Thyroid gland (tissue), 4 donors: ENCODE measurements around the gene DCHS1. TPM values are rescaled to one million over a fixed set of nuclear protein-coding genes. Genes with fewer than 3 reads are reported as not detected.
A peak's percentile ranks its signal among the peaks of the same experiment; 100 is the strongest.
"Not testable (repeated sequence)": the region's sequence is repeated elsewhere in the genome, so short reads cannot be mapped to it uniquely, and the experiment has no call there.

Experiments
- DNase-seq, 2 donors: peaks; one replicate each; pipeline ENCODE4 v3.0.0-alpha.2; 2019
- H3K27ac ChIP-seq, 3 donors: fragments of 200-600 bp; sonication (generic); 1 replicate in 2 of 3; 2 replicates in 1 of 3; pipeline ENCODE4 v1.5.1; 2016 to 2019; ENCODE audit warnings: mild to moderate bottlenecking in 1 of 3, moderate library complexity in 1 of 3
- H3K27me3 ChIP-seq: fragments of 200-600 bp; sonication (generic); one replicate; pipeline ENCODE4 v1.5.1; 2019
- H3K36me3 ChIP-seq, 2 donors: fragments of 200-600 bp; sonication (generic); one replicate each; pipeline ENCODE4 v1.5.1; 2016 to 2019
- H3K4me1 ChIP-seq, 2 donors: fragments of 200-600 bp; sonication (generic); one replicate each; pipeline ENCODE4 v1.5.1; 2017 to 2019
- H3K4me3 ChIP-seq, 3 donors: fragments of 200-600 bp; sonication (generic); replicated peaks in 1 of 3; 1 replicate in 2 of 3; 2 replicates in 1 of 3; pipeline ENCODE4 v1.5.1; 2016; ENCODE audit warnings: mild to moderate bottlenecking in 1 of 3
- H3K9me3 ChIP-seq: fragments of 200-600 bp; sonication (generic); one replicate; pipeline ENCODE4 v1.5.1; 2017
- POLR2A ChIP-seq, 2 donors: fragments of 450-650 bp; IDR thresholded peaks; one replicate each; pipeline ENCODE4 v1.6.1; 2017; ENCODE audit warnings: antibody characterized with exemption in 2 of 2, mild to moderate bottlenecking in 2 of 2, moderate library complexity in 1 of 2
- WGBS, 2 donors: methylation state at CpG; one replicate each; pipeline ENCODE4 v1.1.5; 2017; 5-methylcytosine and 5-hydroxymethylcytosine counted together
- intact Hi-C: fragments of 100-400 bp; cut with DNase I; formaldehyde crosslinking; loops from one replicate; pipeline ENCODE4 v1.15.1; 2023
- total RNA-seq, 4 donors: library from RNA; depleted of rRNA; stranded (reverse); fragments of >200 nt; gene quantifications; one replicate each; pipeline ENCODE4 v1.2.3, GENCODE V29; 2016
- TF ChIP-seq, protein P1 (sequence below), 6 experiments: fragments of 200-600 bp in 3 of 6; fragments of 450-650 bp in 3 of 6; sonication (generic) in 3 of 6; IDR thresholded peaks; one replicate each; pipeline ENCODE4 v1.5.1; 2016 to 2019; ENCODE audit warnings: antibody characterized with exemption in 6 of 6, mild to moderate bottlenecking in 2 of 6, inconsistent platforms in 1 of 6, moderate library complexity in 1 of 6

Gene DCHS1
- total RNA-seq, 4 donors from 2014 or later, result 5.6 to 14.4 (median 9.6) TPM

- no peaks in the 10 kb centered on the region for H3K27me3 ChIP-seq
- 37 to 68% methylated on average over 1 of the region's 1 CpG for WGBS, 2 donors
- peaks cover 0 to 21% of the 10 kb centered on the region in 2 donors for H3K4me1 ChIP-seq
- TF ChIP-seq POLR2A (IDR thresholded peaks at IDR 0.05), result no peak
- TF ChIP-seq, protein P1, sequence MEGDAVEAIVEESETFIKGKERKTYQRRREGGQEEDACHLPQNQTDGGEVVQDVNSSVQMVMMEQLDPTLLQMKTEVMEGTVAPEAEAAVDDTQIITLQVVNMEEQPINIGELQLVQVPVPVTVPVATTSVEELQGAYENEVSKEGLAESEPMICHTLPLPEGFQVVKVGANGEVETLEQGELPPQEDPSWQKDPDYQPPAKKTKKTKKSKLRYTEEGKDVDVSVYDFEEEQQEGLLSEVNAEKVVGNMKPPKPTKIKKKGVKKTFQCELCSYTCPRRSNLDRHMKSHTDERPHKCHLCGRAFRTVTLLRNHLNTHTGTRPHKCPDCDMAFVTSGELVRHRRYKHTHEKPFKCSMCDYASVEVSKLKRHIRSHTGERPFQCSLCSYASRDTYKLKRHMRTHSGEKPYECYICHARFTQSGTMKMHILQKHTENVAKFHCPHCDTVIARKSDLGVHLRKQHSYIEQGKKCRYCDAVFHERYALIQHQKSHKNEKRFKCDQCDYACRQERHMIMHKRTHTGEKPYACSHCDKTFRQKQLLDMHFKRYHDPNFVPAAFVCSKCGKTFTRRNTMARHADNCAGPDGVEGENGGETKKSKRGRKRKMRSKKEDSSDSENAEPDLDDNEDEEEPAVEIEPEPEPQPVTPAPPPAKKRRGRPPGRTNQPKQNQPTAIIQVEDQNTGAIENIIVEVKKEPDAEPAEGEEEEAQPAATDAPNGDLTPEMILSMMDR (IDR thresholded peaks at IDR 0.05), result no peak
- H3K36me3 ChIP-seq, result no peaks in the 10 kb centered on the region
- intact Hi-C loops, result no loop called here
- no peak overlapping the region for H3K27ac ChIP-seq
- no peaks in the 10 kb centered on the region for H3K9me3 ChIP-seq
- no peak overlapping the region for H3K4me3 ChIP-seq
- DNase-seq, result no peak
Measured at GRCh38 chr11:6694229-6694535, 38.6 kb upstream of the DCHS1 start.

- TF ChIP-seq POLR2A (IDR thresholded peaks at IDR 0.05), result no peak
- TF ChIP-seq, protein P1 (IDR thresholded peaks at IDR 0.05), result no peak
- H3K4me1 ChIP-seq, result peaks cover 0 to 21% of the 10 kb centered on the region in 2 donors
- H3K9me3 ChIP-seq, result no peaks in the 10 kb centered on the region
- 95 to 100% methylated on average over 1 of the region's 1 CpG for WGBS, 2 donors
- intact Hi-C loops, result no loop called here
- no peaks in the 10 kb centered on the region for H3K27me3 ChIP-seq
- no peak overlapping the region for H3K4me3 ChIP-seq
- no peak for DNase-seq
- peak overlapping the region in 1 of 3 donors; percentile 0 for H3K27ac ChIP-seq
- H3K36me3 ChIP-seq, result no peaks in the 10 kb centered on the region
Measured at GRCh38 chr11:6693342-6694228, 38.0 kb upstream of the DCHS1 start.

DNA sequence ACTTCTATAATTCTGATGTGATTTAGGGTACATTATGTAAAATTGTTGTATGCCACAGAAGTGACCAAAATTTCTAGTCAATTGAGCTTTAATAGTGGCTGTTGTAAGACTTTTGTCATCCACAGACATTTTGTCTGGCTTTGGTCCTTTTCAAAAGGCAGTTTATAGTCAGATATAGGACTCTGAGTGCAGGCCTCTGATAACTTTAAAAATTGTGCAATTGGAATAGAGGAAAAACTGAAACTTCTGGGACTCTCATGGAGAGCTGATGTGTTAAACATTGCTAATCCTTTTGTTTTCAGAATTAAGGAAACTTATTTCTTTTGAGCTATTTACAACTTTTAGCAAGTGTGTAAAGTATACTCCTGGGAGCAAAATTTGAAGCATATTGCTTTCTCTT lies 36.5 kb upstream of the DCHS1 start:
- Histone ChIP-seq H3K27ac (no peak overlapping the region), H3K4me1 (peaks cover 0 to 21% of the 10 kb centered on the region in 2 donors), H3K4me3 (no peak overlapping the region), H3K36me3 (no peaks in the 10 kb centered on the region), H3K27me3 (no peaks in the 10 kb centered on the region), H3K9me3 (no peaks in the 10 kb centered on the region)
- intact Hi-C loops, result no loop called here
- TF ChIP-seq, protein P1 (IDR thresholded peaks at IDR 0.05), result no peak
- no peak for TF ChIP-seq POLR2A (IDR thresholded peaks at IDR 0.05)
- no peak for DNase-seq

GRCh38 chr11:6690431-6691132 lies 35.0 kb upstream of the DCHS1 start:
- H3K27me3 ChIP-seq, intact Hi-C loops, H3K9me3 ChIP-seq, H3K4me3 ChIP-seq, DNase-seq, H3K36me3 ChIP-seq: not testable (repeated sequence)
- Histone ChIP-seq H3K4me1 (peaks cover 0 to 12% of the 10 kb centered on the region in 2 donors), H3K27ac (peak overlapping the region in 1 of 3 donors; percentile 5)
- WGBS, 2 donors, result 53 to 80% methylated on average over 8 to 9 of the region's 11 CpGs

GRCh38 chr11:6687876-6688275 lies 32.3 kb upstream of the DCHS1 start:
- no peak for DNase-seq
- no peak overlapping the region for H3K4me3 ChIP-seq
- no peaks in the 10 kb centered on the region for H3K9me3 ChIP-seq
- no peak overlapping the region for H3K27ac ChIP-seq
- H3K4me1 ChIP-seq, result peaks cover 0 to 4% of the 10 kb centered on the region in 2 donors
- intact Hi-C loops, result loop anchor here (10.0 kb wide), 1 partner anchor 213 kb away; the partner anchor contains the start of gene TRIM3
- H3K36me3 ChIP-seq, result no peaks in the 10 kb centered on the region
- TF ChIP-seq POLR2A (IDR thresholded peaks at IDR 0.05), result no peak
- TF ChIP-seq, protein P1 (IDR thresholded peaks at IDR 0.05), result no peak
- WGBS, 2 donors, result 61 to 76% methylated on average over 4 of the region's 4 CpGs
- no peaks in the 10 kb centered on the region for H3K27me3 ChIP-seq
